ENCODE results near the gene ZC3H4.

Gene ZC3H4

DNA sequence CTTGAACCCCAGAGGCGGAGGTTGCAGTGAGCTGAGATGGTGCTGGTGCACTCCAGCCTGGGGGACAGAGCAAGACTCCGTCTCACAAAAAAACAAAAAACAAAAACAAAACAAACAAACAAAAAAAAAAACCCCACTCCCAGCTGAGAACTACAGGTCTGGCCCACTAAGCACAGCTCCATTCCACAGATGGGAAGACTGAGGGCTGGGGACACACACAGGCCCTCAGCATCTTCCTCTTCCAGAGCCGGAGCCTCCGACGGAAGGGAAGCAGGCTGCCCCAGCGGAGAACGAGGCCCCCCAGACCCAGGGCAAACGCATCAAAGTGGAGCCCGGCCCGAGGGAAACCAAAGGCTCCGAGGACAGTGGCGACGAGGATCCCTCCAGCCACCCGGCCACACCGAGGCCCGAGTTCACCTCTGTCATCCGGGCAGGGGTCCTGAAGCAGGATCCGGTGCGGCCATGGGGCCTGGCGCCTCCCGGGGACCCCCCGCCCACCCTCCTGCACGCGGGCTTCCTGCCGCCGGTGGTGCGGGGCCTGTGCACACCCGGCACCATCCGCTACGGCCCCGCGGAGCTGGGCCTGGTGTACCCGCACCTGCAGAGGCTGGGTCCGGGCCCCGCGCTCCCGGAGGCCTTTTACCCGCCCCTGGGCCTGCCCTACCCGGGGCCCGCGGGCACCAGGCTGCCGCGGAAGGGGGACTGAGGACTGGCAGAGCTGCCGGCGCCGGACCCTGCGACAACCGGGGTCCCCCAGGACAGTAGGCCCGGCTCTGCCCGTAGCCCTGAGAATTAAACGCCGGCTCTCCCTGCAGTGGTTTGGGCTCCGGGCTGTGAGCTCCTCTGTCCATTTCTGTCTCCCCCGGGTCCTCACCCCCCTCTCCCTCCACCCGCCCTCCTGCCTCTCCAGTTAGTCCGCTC lies 68.4 kb downstream of the ZC3H4 start:
- no peak for DNase-seq

DNA sequence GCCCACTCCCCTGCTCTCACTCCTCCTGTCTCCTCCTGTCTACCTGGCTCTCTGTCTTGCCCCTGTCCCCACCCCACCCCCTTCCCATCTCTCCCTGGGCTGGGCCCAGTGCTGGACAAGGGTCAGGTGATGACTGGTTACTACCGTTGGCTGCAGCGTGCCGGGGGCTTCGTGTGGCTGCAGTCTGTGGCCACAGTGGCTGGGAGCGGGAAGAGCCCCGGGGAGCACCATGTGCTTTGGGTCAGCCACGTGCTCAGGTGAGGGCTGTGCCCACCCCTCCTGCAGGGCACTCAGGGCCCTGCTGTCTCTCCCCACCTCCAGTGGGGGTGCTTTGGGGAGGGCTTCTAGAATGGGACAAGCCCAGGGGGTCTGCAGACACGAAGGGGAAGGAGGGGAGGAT lies 72.7 kb downstream of the ZC3H4 start:
- DNase-seq = no peak

DNA sequence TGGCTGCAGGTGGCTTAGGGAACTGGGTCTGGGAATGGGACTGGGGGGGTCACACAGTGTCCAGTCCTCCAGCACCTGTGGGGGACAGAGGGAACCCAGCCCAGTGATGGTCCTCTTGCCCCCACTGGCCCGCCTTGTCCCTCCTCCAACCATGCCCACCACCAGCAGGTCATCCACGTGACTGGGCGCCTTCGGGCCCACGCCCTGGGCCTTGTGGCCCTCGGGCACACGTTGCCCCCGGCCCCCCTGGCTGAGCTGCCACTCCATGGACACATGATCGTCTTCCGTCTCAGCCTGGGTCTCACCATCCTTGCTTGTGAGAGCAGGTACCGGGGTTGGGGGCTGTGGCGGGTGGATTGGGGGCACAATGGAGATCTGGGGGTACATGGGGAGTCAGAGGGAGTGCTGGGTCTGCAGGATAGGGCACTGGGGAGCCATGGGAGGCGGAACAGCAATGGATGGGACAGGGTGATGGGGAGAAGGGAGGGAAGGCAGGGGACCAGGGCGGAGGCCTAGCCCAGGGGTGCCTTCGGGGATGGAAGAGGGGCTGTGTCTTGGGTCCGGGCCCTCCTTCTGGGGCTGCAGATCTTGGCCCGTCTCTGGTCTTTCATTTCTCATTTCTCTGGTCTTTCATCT lies 74.2 kb downstream of the ZC3H4 start:
- DNase-seq = no peak

DNA sequence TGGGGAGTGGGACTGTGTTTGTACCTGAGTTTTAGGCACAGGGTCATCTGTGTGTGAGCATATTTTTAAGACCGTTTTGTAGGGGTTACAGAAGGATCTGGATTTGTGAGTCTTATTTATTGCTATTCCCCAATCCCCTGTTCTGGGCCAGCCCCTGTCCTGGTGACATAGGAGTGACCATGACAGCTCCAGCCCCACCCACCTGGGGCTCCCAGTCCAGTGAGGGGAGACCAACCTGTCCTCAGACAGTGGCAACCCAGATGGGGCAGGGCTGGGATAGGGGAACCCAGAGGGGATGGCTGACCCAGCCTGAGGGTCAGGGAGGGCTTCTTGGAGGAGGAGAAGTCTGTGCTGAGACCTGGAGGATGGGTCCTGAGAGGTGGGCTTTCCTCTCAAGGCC lies 75.8 kb downstream of the ZC3H4 start:
- DNase-seq = no peak

DNA sequence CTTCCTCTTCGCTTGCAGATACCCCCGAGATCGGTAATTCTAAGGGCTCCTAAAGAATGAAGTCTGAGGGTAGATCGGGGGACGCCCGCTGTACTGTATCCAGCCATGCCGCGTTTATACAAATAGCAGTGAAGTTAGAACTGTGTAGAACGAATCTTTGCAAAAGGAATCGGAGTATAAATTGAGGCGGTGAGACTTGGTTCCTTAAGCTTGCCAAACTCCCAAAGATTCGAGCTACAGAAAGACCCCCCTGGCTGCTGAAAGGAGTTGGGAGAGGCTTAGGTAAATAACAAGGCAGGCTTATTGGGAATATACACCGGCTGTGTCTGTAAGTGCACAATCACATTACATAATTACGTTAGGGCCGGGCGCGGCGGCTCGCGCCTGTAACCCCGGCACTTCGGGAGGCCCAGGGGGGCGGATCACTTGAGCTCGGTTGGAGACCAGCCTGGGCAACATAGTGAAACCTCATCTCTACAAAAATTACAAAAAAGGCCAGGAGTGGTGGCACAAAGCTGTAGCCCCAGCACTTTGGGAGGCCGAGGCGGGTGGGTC lies 77.4 kb downstream of the ZC3H4 start:
- no peak for DNase-seq

DNA sequence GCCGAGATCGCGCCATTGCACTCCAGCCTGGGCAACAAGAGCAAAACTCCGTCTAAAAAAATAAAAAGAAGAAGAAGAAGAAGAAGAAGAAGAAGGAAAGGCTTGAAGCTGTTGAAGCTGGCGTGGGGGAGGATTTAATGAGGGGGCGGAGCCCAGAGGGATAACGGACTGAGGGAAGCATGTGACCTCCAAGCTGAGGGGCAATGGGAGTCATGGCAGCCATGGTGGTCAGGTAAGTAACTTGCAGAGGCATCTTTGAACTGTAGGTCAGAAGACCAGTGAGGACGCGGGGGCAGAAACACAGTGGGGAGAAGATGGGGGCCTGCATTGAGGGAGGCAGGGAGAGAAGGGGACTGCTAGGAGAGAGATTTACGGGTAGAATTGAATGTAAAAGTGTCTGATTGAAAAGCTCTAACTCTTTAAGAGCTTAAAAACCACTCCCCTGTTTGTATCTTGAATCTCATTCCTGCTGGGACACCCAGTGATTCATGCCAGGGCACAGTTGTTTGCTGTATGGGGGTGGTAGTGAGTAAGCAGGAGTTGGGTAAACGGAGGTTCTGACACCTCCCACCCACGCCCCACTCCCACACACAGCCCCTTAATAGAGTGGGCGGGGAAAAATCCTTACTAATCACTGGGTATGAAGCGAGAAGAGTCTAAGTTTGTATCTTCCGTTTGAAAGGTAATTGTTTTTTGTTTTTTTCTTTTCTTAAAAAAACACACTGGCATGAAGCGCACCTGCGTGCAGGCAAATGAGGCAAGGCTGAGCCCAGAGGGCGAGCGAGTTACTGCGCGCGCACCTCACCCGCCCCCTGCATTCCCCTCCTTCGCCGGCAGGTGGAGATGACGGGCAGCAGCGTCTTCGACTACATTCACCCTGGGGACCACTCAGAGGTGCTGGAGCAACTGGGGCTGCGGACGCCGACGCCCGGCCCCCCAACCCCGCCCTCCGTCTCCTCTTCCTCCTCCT lies 78.2 kb downstream of the ZC3H4 start:
- DNase-seq = no peak

DNA sequence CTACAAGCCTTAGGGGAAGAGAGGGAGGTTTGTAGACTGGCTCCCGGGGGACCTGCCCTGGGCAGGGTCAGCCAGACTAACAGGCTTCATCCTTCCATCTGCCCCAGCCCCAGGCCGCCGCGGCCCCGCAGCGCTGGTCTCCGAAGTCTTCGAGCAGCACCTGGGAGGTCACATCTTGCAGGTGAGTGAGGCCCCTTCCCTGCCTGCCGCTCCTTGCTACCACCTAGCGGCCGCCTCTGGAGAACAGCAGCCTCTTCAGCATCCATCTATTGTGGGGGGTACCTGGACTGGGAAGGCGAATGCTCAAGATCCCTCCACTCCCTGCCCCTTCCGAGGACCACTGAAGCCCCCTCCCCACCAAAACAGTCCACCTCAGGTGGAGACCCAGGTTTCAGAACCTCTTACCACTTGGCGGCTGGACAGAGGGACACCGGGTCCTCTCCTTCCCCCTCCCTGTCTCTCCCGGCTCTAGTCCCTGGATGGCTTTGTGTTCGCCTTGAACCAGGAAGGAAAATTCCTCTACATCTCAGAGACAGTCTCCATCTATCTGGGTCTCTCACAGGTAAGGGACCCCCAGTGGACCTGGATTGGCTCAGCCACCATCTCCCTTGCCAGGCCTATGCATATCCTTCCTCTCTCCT lies 81.3 kb downstream of the ZC3H4 start:
- DNase-seq = no peak

DNA sequence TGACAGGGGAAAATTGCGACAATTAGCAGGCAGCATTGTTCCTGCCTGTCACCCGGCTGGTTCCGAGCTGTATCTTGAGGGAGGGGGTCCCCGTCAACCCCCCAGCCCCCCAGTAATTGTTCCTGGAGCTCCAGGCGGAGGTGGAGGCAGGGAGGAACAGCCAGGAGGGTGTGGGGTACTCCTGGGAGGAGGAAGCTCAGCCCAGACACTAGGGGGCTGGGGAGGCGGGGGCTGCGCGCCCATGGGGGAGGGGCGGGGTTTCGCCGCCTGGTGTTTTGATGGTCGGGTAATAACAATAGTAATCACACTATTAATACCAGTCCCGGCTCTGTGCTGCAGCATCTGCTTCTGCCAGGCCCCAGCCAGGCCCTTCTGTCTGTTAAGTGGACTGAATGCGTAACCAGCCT lies 85.4 kb downstream of the ZC3H4 start:
- no peak for DNase-seq

DNA sequence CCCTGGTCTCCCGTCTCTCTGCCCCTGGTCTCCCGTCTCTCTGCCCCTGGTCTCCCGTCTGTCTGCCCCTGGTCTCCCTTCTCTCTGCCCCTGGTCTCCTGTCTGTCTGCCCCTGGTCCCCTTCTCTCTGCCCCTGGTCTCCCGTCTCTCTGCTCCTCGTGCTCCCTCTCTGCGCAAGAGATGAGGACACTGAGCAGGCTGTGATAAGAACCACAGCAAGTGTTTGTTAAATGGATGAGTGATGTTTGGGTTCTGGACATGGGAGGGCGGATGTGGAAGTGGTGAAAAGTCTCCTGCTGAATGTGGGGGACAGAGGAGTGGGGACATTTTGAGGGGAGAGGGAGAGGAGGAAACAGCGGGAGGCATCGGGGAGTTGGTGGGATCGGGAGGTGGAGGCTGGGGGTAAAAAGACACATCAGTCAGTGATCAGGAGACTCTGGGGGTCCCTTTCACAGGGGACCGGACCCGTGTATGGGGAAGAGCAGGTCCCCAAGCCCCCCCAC lies 85.9 kb downstream of the ZC3H4 start:
- DNase-seq = no peak

DNA sequence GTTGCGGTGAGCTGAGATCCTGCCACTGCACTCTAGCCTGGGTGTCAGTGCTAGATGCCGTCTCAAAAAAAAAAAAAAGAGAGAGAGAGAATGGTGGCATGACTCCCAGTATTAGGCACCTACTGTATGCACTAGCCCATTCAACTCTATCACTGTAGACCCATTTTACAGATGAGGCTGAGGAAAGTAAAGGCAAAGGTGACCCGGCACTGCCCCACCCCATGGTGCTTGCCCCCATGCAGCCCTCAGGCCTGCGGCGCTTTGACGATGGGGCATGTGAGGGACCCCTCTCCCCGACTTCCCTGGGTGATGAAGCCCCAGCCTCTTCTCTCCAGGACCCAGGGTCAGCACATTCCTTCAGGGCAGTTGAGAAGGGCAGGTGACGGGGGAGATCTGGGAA lies 86.7 kb downstream of the ZC3H4 start:
- no peak for DNase-seq

DNA sequence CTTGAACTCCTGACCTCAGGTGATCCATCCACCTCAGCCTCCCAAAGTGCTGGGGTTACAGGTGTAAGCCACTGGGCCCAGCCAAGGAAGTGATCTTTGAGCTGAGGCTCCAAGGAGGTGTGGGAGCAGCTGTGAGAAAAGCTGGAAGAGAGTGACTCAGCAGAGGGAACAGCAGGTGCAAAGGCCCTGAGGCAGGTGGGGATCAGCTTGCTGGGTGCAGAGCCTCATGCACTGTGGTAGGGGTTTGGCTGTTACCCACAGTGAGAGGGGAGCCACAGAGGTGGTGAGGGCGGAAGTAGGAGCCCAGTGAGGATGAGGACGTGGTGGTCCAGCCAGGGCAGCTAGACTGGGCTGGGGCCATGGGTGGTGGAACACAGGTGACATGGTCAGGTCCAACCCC lies 87.4 kb downstream of the ZC3H4 start:
- DNase-seq = no peak

DNA sequence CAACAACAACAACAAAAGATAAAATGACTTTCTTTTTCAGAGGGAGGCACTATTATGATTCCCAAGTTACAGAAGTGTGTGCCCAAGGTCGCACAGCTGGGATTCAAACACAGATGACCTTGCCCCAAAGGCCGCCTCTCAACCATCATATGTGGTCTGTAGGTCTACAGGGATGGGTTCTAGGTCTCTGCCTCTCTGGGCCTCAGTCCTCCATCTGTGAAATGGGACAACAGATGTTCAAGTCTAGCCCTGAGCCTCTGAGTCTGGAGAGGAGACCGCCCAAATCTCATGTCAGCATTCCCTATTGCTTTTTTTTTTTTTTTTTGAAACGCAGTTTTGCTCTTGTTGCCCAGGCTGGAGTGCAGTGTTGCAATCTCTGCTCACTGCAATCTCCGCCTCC lies 89.1 kb downstream of the ZC3H4 start:
- DNase-seq = no peak

DNA sequence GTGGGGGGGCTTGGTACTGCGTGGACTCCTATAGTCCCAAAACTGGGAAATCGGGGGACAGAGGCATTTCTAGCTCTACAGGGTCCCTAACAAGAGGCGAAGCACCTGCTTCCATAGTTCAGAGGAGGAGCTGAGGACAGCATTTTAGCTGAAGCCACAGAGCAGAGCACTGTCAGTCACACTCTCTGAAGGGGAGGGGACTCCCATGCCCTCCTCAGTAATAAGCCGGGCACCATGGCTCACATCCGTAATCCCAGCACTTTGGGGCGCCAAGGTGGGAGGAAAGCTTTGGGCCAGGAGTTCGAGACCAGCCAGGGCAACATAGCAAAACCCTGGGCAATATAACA lies 90.2 kb downstream of the ZC3H4 start:
- no peak for DNase-seq

DNA sequence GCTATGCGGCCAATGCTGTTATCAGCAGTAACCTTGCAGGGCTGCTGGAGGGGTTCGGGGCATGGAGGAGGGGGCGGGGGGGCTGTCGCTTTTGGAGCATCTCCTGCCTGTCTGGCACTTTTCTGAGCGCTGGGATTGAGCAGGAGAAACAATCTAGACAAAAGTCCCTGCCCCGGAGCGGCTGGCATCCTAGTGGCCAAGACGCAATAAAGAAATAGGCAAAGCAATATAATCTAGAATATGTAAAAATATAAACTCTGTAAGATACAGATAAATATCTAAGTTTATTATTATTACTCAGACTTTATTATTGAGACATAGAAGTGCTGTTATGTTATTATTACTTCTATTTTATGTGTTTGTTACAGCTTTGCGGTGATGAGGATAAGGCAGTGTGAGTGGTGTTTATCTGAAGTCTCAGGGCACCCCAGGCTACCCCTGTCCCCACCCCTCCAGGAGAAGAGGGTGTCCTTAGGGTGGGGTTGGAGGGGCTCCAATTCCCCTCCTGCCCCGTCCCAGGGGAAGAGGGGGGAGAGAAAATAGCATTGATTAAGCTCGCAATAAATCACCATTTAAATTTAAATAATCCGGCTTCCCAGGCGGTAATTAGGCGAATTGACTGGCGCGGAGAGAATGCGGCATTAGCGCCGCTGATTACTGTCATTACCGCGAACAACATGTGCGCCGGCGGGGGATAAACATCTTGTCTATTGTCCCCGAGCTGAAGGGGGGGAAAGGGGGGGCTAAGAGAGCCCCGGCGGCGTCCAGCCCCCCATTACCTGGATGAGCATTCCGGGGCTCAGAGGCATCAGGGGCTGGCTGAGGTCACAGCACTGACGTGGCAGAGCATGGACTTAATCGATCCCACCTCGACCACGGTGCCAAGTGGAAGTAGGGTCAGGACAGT lies 90.8 kb downstream of the ZC3H4 start:
- no peak for DNase-seq

DNA sequence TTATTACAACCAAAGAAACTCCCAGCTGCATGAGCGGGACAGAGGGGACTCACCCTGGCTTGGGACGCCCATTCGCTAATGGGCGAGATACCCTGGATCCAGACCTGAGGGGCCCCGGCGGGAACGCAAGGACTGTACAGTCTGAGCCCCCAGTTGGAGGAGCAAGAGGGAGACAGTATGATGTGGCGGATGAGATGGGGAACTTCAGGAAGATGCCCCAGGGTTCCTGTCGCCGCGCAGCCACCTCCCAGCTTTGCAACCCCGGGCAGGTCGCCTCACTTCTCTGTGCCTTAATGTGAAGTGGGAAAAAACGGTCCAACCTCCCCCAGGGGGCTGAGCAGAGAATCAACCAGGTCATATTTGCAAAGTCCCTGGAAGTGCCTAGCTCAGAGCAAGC lies 91.4 kb downstream of the ZC3H4 start:
- no peak for DNase-seq

DNA sequence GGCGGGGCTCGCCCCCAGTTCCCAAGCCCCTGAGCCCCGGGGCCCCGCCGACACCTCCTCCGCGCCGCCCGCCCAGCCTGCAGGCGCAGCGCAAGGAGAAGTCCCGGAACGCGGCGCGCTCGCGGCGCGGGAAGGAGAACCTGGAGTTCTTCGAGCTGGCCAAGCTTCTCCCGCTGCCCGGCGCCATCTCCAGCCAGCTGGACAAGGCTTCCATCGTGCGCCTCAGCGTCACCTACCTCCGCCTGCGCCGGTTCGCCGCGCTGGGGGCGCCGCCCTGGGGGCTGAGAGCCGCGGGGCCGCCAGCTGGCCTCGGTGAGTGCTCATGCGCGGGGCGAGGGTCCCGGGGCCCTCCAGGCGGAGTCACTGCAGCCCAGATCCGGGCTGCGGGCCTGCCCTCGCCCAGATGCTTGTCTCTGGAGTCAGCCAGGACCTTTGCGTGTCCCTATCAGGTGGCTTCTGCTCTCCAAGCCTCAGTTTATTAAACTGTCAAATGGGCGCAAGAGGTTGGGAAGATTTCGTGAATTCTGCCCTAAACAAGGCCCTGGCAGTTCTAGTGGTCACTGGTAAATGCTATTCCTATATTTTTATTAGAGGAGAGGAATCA lies 91.9 kb downstream of the ZC3H4 start:
- no peak for DNase-seq

DNA sequence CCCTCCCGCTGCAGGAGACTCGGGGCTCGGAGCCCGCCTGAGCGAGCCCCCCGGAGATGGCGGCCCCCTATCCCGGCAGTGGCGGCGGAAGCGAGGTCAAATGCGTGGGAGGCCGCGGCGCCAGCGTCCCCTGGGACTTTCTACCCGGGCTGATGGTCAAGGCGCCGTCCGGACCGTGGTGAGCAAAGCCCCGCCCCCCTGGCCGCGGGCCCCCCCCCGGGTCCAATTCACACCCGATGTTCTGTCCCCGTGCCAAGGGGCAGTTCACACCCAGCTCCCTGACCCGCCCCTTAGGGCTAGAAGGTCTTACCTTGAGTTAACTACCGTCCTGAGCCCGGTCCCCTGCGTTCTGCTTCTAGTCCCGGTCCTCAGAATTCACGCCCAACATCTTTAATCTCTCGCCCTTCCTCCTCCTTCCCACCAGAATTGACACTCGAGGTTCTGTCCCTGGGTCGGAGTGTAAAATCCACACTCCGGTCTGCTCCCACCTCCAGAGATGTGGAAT lies 92.5 kb downstream of the ZC3H4 start:
- no peak for DNase-seq

DNA sequence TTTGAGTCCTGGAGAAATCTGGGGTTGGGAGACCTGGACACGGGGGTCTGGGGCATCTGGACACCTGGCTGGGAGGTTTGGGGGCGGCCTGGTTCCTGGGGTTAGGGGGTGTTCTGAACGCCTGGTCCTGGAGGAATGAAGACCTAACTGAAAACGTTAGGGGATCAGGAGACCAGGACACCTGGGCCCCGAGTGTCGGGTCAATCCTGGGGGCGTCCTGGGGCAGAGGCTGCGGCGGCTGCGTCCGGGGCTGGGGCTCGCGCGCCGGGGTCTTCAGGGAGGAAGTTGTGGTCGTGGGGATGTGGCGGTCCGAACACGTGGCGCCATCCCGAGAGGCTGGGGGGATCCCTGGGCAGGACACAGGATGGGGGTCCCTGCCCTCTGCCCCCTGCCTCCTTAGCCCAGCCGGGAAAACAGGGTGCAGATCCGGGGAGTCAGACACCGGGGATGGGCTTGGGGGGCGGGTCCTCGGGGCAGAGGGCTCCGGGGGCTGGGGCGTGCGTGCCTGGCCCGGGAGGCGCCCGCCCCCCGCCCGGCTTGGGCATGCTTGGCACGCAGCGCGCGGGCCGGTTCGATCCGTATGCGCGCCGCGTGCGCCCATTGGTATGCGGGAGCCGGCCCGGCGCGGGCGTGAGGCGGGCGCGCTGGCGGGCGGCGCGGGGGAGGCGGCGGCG lies 93.3 kb downstream of the ZC3H4 start:
- DNase-seq = no peak

DNA sequence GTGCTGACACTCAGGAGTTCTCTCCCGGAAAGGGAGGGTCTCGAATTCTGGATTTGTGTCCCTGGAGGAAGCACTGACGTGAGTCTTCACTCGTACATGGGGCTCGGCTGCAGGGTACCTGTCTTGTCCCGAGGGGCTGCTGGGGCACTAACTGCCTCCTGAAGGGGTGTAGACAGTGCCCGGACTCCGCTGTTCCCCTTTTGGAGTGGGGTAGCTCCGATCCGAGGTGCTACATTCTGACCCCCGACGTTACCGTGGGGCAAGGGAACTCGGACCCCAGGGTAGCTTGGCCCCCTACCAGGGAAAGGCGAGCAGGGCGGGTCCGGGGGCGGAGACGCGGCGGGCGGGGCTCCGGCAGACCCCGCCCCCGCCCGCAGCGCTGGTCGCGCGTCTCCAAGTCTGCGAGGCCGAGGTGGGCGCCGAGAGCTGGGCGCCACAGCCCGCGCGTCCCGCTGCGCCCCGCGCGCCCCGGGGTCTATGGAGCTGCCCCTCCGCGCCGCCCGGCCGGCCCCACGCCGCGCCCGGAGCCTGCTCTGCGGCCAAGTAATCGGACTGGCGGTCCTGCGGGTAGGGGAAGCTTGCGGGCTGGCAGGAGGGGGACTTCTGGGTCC lies 94.0 kb downstream of the ZC3H4 start, which contains the start of gene NPAS1:
Gene NPAS1 (plus strand): TSS at position 407 of the 611 bp plus-strand sequence. CDS start 1,211 bp downstream, outside the sequence.
- no peak for DNase-seq
